Measurements from ENCODE around the gene NMT2.

NMT2 gene

GRCh38 chr10:15141136-15142054, 27.1 kb downstream of the NMT2 start:
- DNase-seq (ENCODE audit: low read depth in 2 of 2): peak in 1 of 2 donors; percentile 11

- no peak for DNase-seq (ENCODE audit: low read depth in 2 of 2)
Measured at GRCh38 chr10:15140698-15141097, 27.8 kb downstream of the NMT2 start.

- no peak for DNase-seq (ENCODE audit: low read depth in 2 of 2)
Measured at GRCh38 chr10:15137636-15138035, 30.9 kb downstream of the NMT2 start.

- DNase-seq (ENCODE audit: low read depth in 2 of 2): no peak
Measured at GRCh38 chr10:15137036-15137359, 31.5 kb downstream of the NMT2 start.

GRCh38 chr10:15136129-15137035, 32.1 kb downstream of the NMT2 start:
- DNase-seq (ENCODE audit: low read depth in 2 of 2): no peak

- no peak for DNase-seq (ENCODE audit: low read depth in 2 of 2)
Measured at GRCh38 chr10:15131330-15131729, 37.2 kb downstream of the NMT2 start.

GRCh38 chr10:15124908-15125307, 43.6 kb downstream of the NMT2 start:
- no peak for DNase-seq (ENCODE audit: low read depth in 2 of 2)

- DNase-seq (ENCODE audit: low read depth in 2 of 2): no peak
Measured at GRCh38 chr10:15124190-15124589, 44.3 kb downstream of the NMT2 start.

GRCh38 chr10:15123749-15124184, 44.7 kb downstream of the NMT2 start:
- no peak for DNase-seq (ENCODE audit: low read depth in 2 of 2)

GRCh38 chr10:15122477-15123030, 45.9 kb downstream of the NMT2 start:
- DNase-seq (ENCODE audit: low read depth in 2 of 2): no peak

GRCh38 chr10:15121707-15122106, 46.8 kb downstream of the NMT2 start:
- no peak for DNase-seq (ENCODE audit: low read depth in 2 of 2)

- DNase-seq (ENCODE audit: low read depth in 2 of 2): no peak
Measured at GRCh38 chr10:15120523-15120922, 48.0 kb downstream of the NMT2 start.

GRCh38 chr10:15118615-15119014, 49.9 kb downstream of the NMT2 start:
- DNase-seq (ENCODE audit: low read depth in 2 of 2): no peak

- no peak for DNase-seq (ENCODE audit: low read depth in 2 of 2)
Measured at GRCh38 chr10:15116225-15116624, 52.3 kb downstream of the NMT2 start.

- no peak for DNase-seq (ENCODE audit: low read depth in 2 of 2)
Measured at GRCh38 chr10:15113766-15114165, 54.7 kb downstream of the NMT2 start.

- no peak for DNase-seq (ENCODE audit: low read depth in 2 of 2)
Measured at GRCh38 chr10:15112657-15113056, 55.8 kb downstream of the NMT2 start.

- peak; percentile 48 to 65 for DNase-seq (ENCODE audit: low read depth in 2 of 2)
Measured at GRCh38 chr10:15106352-15107013, 62.0 kb downstream of the NMT2 start.

- DNase-seq (ENCODE audit: low read depth in 2 of 2): no peak
Measured at GRCh38 chr10:15103513-15103912, 65.0 kb downstream of the NMT2 start.

GRCh38 chr10:15099886-15100285, 68.6 kb downstream of the NMT2 start:
- DNase-seq (ENCODE audit: low read depth in 2 of 2): no peak

GRCh38 chr10:15097011-15097812, 71.3 kb downstream of the NMT2 start, which contains the start of gene RPP38:
Gene RPP38, plus strand, starts transcription at chr10:15097355. Its CDS starts 5,960 bp downstream, at chr10:15103315.
- peak; percentile 91 to 95 for DNase-seq (ENCODE audit: low read depth in 2 of 2)

GRCh38 chr10:15096661-15097010, 71.9 kb downstream of the NMT2 start:
- no peak for DNase-seq (ENCODE audit: low read depth in 2 of 2)

Data from stimulated activated CD4-positive, alpha-beta T cell treated with anti-CD3 and anti-CD28 coated beads, Interleukin-1b, Interleukin-23, amount 100 ng/mL, for 4 hours (primary cell).